NT2/D1 (cell line): ENCODE data around the gene SPTBN2.

Source experiments
- SUZ12 ChIP-seq: IDR thresholded peaks from 2 replicates; pipeline ENCODE4 v1.6.1; 2011; ENCODE audit not compliant: insufficient read length, insufficient read depth; ENCODE audit errors: extremely low read depth
- YY1 ChIP-seq: IDR thresholded peaks from 2 replicates; pipeline ENCODE4 v1.6.1; 2011; ENCODE audit not compliant: insufficient read length, insufficient read depth
- ZNF274 ChIP-seq: IDR thresholded peaks from 2 replicates; pipeline ENCODE4 v1.6.1; 2011; ENCODE audit warnings: mild to moderate bottlenecking, low read depth, low read length

DNA sequence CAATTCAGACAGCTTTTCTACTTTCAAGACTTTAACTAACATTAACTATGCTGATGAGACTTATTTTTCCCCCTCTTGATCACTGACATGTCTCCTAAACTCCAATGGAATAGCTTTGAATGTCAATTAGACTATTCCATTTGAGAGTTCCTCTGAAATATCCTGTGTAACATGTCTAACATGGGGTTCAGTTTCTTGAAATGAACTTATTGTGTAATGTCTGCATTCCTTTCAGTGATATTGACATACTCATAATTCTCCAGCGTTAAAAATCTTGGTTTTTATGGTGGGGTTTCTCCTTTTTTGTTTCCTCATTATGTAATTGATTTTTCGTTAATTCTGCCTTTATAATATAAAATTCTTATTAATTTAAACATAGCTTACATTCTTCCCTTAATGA is 37.7 kb upstream of the SPTBN2 start:
- TF ChIP-seq ZNF274 (no peak), YY1 (no peak), SUZ12 (no peak)
